GM13976 (cell line): Measurements from ENCODE around the gene KCNMB2.
A peak's percentile ranks its signal among the peaks of the same experiment; 100 is the strongest.

ENCODE experiments used
- DNase-seq: peaks from one replicate; pipeline ENCODE4 v3.0.0; 2012; ENCODE audit warnings: low spot score
- CTCF ChIP-seq: IDR thresholded peaks from 2 replicates; pipeline ENCODE4 v1.5.1; 2012; ENCODE audit warnings: borderline replicate concordance, mild to moderate bottlenecking; ENCODE audit not compliant: insufficient read depth; ENCODE audit errors: extremely low read depth, missing control alignments, control extremely low read depth
- in situ Hi-C: fragments of 300-500 bp; cut with MboI; formaldehyde crosslinking; loops from one replicate; pipeline ENCODE4 v1.12.0; 2022; ENCODE audit warnings: low sequenced_read_pairs, mixed read lengths, inconsistent platforms; ENCODE audit not compliant: unreplicated experiment

Gene KCNMB2

GRCh38 chr3:178768072-178768864 is 232.0 kb downstream of the KCNMB2 start:
- in situ Hi-C loops, result no loop called here
- TF ChIP-seq CTCF, result no peak
- DNase-seq, result no peak

- no peak for TF ChIP-seq CTCF
- no peak for DNase-seq
- in situ Hi-C loops, result no loop called here
Observed at GRCh38 chr3:178771511-178771910, 235.3 kb downstream of the KCNMB2 start.

- TF ChIP-seq CTCF, result no peak
- in situ Hi-C loops, result no loop called here
- DNase-seq, result no peak
Observed at GRCh38 chr3:178772746-178773145, 236.5 kb downstream of the KCNMB2 start.

GRCh38 chr3:178773358-178773757 is 237.1 kb downstream of the KCNMB2 start:
- no peak for TF ChIP-seq CTCF
- in situ Hi-C loops, result no loop called here
- no peak for DNase-seq

- peak; percentile 20 for DNase-seq
- in situ Hi-C loops, result no loop called here
- no peak for TF ChIP-seq CTCF
Observed at GRCh38 chr3:178777718-178778411, 241.6 kb downstream of the KCNMB2 start.

- no peak for TF ChIP-seq CTCF
Observed at GRCh38 chr3:178778589-178778988, 242.4 kb downstream of the KCNMB2 start.

GRCh38 chr3:178785961-178786360 is 249.7 kb downstream of the KCNMB2 start:
- DNase-seq, result no peak
- no peak for TF ChIP-seq CTCF
- in situ Hi-C loops, result no loop called here

More at GRCh38 chr3:178778589-178778988, 242.4 kb downstream of the KCNMB2 start:
- in situ Hi-C loops, result no loop called here
- DNase-seq, result no peak
